ENCODE measurements around the gene PVALB. TPM values are rescaled to one million over a fixed set of nuclear protein-coding genes. Genes with fewer than 3 reads are reported as not detected.

The PVALB gene
- total RNA-seq, 1 experiment from 2014 or later = not detected

DNA sequence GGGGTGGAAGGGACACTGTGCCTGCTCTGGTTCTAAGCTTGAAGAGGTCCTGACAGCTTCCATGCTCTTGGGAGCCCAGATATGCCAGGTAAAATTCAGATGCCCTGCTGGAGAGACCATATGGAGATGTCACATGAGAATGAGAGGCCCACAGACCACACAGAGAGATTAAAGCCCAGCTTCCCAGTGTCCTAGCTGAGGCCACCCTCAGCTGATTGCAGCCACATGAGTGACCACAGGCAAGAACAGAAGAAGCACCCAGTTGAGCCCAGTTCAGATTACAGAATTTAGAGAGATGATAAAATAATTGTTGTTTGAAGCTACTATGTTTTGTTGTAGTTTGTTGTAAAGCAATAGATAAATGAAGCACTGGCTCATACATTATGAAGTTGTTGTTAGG lies 14.4 kb upstream of the PVALB start:
- Histone ChIP-seq H3K4me3 (replicated peaks in 1 of 2; ENCODE audit: low read depth in 1 of 2, low read length in 2 of 2) (no peak overlapping the region), H3K79me2 (ENCODE audit: insufficient read depth, low read length) (no peaks in the 10 kb centered on the region), H3K9me3 (ENCODE audit: control insufficient read depth in 1 of 2, insufficient read depth in 1 of 2, low read depth in 1 of 2, low read length in 2 of 2) (no peaks in the 10 kb centered on the region; a peak in 1 of 4 replicates), H4K20me1 (ENCODE audit: insufficient read depth) (no peaks in the 10 kb centered on the region), H3K4me2 (ENCODE audit: low read length) (no peak overlapping the region), H3K27me3 (ENCODE audit: insufficient read depth, low read length) (0 out of 2 replicates have a peak, but pooled peaks cover 8% of the 10 kb centered on the region), H2AFZ (ENCODE audit: low read depth, low read length, poor library complexity, severe bottlenecking) (no peak overlapping the region), H3K36me3 (ENCODE audit: control insufficient read depth in 1 of 2, insufficient read depth in 2 of 2, low read length in 2 of 2) (no peaks in the 10 kb centered on the region), H3K27ac (ENCODE audit: low read depth, low read length) (no peak overlapping the region), H3K4me1 (ENCODE audit: control insufficient read depth in 1 of 2, insufficient read depth in 2 of 2, low read length in 2 of 2) (no peaks in the 10 kb centered on the region), H3K9me2 (ENCODE audit: insufficient read depth) (no peaks in the 10 kb centered on the region), H3K9ac (ENCODE audit: low read length) (no peak overlapping the region)
- DNase-seq (ENCODE audit: low read depth, low spot score) = no peak
- ChIA-PET POLR2A (no interaction called here), RAD21 (ENCODE audit: low non-redundant PET in 1 of 2, low total read pairs in 2 of 2, uncharacterized antibody in 2 of 2, unreplicated experiment in 2 of 2) (no interaction called here), CTCF (no interaction called here)
- no peak for ATAC-seq
- intact Hi-C loops (cut with micrococcal nuclease) = no loop called here
- BruUV-seq (replicated peaks) = no TSS peak
- no peak for TF ChIP-seq TCF7L2 (IDR thresholded peaks at IDR 0.05; ENCODE audit: borderline replicate concordance, extremely low read depth, insufficient read depth, insufficient read length)
- no peak for TF ChIP-seq POLR2AphosphoS5 (IDR thresholded peaks at IDR 0.05; ENCODE audit: low read depth, low read length)
- no peak for TF ChIP-seq YY1 (IDR thresholded peaks at IDR 0.05; ENCODE audit: extremely low read depth, insufficient replicate concordance, low read depth, low read length)
- no peak for TF ChIP-seq RAD21 (IDR thresholded peaks at IDR 0.05; ENCODE audit: low read depth)
- TF ChIP-seq, protein P1, sequence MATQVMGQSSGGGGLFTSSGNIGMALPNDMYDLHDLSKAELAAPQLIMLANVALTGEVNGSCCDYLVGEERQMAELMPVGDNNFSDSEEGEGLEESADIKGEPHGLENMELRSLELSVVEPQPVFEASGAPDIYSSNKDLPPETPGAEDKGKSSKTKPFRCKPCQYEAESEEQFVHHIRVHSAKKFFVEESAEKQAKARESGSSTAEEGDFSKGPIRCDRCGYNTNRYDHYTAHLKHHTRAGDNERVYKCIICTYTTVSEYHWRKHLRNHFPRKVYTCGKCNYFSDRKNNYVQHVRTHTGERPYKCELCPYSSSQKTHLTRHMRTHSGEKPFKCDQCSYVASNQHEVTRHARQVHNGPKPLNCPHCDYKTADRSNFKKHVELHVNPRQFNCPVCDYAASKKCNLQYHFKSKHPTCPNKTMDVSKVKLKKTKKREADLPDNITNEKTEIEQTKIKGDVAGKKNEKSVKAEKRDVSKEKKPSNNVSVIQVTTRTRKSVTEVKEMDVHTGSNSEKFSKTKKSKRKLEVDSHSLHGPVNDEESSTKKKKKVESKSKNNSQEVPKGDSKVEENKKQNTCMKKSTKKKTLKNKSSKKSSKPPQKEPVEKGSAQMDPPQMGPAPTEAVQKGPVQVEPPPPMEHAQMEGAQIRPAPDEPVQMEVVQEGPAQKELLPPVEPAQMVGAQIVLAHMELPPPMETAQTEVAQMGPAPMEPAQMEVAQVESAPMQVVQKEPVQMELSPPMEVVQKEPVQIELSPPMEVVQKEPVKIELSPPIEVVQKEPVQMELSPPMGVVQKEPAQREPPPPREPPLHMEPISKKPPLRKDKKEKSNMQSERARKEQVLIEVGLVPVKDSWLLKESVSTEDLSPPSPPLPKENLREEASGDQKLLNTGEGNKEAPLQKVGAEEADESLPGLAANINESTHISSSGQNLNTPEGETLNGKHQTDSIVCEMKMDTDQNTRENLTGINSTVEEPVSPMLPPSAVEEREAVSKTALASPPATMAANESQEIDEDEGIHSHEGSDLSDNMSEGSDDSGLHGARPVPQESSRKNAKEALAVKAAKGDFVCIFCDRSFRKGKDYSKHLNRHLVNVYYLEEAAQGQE (IDR thresholded peaks at IDR 0.05; ENCODE audit: low read depth) = no peak
- TF ChIP-seq CEBPB (IDR thresholded peaks at IDR 0.05; ENCODE audit: low read depth) = no peak
- TF ChIP-seq SIN3A (IDR thresholded peaks at IDR 0.05; ENCODE audit: low read depth) = no peak
- no peak for TF ChIP-seq ZFX (IDR thresholded peaks at IDR 0.05)
- TF ChIP-seq ELF1 (IDR thresholded peaks at IDR 0.05; ENCODE audit: borderline replicate concordance, low read depth) = no peak
- TF ChIP-seq ZNF274 (IDR thresholded peaks at IDR 0.05; ENCODE audit: low read depth, low read length) = no peak
- TF ChIP-seq SRF (IDR thresholded peaks at IDR 0.05; ENCODE audit: low read depth) = no peak
- TF ChIP-seq, protein P2, sequence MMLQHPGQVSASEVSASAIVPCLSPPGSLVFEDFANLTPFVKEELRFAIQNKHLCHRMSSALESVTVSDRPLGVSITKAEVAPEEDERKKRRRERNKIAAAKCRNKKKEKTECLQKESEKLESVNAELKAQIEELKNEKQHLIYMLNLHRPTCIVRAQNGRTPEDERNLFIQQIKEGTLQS (IDR thresholded peaks at IDR 0.05) = no peak

Measured in HCT116 (cell line).